GM19438 (cell line): ENCODE results near the gene UBE2F.
"Not testable (repeated sequence)": the region's sequence is repeated elsewhere in the genome, so short reads cannot be mapped to it uniquely, and the experiment has no call there.

Experiments used
- ATAC-seq: cut with Tn5 transposase; IDR thresholded peaks from one replicate; pipeline ENCODE4 v1.9.1; 2021; ENCODE audit warnings: low read depth; ENCODE audit not compliant: unreplicated experiment

The UBE2F gene

DNA sequence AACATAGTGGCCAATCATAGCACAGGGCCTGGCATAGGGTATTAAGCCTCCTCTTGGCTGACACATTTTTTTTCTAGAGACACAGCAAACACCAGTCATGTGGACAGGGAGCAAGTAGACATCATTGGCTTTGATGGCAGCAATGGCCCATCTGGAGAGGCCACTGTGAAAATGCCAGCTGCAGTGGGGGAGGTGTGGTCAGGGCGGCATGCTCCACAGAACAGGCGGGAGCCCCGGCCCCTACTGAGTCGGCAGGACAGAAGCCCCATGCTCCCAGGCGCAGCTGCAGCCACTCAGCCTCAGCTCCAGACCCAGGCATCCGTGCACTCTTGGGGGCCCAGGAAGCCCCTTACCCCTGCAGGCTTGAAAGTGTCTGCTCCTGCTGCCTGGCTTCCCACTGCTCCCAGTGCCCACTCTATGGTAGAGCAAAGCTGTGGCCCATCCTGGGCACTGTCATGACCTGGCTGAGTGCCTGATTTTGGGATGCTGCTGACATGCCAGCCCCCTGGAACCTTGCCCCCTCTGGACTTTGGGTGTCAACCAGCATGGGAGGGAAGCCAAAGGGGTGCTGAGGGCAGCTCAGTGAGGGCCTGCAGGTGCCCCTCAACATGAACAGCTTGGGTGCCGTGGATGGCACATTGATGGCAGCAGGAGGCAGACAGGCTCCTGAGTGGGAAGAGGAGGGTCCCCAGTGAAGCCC is 23.3 kb upstream of the UBE2F start:
- no peak for ATAC-seq

DNA sequence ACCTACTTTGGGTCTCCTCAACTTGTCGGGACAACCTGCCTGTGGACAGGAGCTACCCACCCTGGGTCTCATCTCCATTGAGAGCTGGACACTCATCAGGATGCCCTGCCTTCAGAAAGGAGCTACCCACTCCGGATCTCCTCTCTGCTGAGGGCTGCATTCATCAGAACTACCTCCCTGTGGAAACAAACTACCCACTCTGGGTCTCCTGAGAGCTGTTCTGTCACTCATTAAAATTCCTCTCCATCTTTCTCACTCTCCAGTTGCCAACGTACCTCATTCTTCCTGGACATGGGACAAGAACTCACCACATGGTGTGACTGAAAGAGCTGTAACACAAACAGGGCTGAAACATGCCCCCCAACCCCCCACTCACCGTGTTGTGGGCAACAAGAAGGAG is 22.5 kb upstream of the UBE2F start:
- ATAC-seq: no peak

DNA sequence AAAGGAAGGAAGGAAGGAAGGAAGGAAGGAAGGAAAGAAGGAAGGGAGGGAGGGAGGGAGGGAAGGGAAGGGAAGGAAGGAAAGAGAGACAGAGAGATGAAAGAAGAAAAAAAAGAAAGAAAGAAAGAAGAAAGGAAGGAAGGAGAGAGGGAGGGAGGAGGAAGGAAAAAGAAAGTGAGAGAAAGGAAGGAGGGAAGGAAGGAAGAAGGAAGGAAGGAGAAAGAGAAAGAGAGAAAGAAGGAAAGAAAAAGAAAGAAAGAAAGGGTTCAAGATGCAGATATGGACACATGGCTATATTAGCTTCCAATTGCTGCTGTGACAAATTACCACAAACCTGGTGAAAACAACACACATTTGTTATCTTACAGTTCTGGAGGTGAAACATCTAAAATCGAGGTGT is 20.4 kb upstream of the UBE2F start:
- ATAC-seq: no peak

DNA sequence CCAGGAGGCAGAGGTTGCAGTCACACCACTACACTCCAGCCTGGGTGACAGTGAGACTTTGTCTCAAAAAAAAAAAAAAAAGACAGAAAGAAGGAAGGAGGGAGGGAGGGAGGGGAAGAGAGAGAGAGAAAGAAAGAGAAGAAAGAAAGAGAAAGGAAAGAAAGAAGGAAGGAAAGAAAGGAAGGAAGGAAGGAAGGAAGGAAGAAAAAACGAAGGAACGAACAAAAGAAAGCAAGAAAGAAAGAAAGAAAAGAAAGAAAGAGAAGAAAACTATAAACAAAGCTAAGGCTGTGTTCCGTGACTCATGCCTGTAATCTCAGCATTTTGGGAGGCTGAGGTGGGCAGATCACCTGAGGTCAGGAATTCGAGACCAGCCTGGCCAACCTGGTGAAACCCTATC is 15.5 kb upstream of the UBE2F start:
- not testable (repeated sequence) for ATAC-seq

DNA sequence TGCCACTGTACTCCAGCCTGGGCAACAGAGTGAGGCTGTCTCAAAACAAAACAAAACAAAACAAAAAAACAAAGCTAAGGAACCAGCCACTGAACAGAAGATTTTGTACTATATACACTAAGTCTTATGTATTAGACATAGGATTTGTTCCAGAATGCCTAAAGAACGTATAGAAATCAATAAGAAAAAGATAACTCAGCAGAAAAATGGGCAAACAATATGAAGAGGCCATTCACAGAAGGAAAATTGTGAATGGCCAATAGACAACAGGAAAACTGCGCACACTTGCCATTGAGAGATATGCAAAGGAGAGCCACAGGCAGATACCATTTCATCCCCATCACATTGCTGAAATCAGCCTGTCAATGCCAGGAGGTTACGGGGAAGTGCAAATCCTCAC is 14.9 kb upstream of the UBE2F start:
- no peak for ATAC-seq

DNA sequence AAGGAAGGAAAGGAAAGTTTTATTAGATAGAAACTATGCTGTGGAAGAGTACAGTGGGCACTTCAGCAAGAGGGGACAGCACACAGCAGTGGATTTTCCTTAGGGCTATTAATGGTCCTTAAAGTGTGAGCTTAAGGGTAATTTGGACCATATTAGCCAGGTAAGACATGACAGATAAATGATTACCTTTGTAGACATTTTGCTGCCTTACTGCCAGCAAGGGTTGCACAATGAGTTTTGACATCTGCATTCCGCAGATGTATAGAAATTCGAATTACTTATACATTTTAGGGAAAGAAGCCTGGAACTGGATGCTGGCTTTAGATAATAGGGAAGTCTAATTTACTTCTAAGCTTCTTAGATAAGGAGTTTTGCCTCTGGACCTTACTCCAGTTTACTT is 14.0 kb upstream of the UBE2F start:
- ATAC-seq: no peak

DNA sequence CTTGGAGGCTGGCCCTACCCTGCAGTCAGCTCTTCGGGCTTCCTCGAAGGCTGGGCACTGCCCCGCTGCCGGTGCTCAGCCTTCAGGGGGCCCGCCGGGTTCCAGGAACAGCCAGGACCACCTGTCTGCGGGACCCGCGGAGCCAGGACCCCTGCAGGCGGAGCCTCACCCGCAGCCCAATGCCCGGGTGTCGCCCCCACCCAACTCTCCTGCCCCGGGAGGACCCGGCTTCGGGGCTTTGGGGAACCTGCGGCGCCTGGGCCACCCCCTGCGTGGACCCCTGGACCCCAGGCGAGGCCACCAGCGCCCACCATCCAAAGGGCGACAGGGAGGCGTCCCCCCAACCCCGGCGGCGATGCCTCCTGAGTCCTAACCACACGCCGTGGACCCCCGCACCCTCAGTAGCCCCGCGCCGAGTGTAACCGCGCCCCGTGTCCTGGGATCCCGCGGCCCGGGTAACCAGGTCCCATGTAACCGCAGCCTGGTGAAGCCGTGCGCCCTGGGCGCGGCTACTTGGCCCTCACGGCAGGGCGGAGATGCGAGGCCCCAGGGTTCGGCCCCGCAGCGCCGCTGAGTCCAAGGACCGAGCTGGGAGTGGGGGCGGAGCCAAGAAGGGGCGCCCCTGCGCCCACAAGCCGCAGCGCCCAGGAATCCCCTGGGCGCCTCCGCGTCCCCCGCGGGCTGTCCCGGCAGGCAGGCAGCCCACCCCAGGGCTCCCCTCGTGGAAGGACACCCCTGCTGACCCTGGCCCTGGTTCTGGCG is 11.0 kb upstream of the UBE2F start:
- no peak for ATAC-seq

DNA sequence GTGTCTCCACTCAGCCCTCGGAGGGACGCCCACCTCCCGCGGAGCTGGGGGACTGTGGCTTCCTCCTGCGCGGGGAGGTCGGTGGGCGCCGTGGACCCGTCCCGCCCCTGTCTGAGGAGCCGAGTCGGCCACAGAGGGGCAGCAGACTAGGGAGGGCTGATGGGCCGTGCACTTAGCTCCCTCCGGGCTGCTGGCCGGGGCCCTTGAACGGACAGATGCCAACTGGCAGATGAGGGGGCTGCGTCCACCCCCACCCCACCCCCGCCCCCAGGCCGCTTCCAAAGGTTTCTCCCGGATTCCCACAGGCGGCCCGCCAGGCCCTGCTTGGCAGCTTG is 10.4 kb upstream of the UBE2F start:
- no peak for ATAC-seq

DNA sequence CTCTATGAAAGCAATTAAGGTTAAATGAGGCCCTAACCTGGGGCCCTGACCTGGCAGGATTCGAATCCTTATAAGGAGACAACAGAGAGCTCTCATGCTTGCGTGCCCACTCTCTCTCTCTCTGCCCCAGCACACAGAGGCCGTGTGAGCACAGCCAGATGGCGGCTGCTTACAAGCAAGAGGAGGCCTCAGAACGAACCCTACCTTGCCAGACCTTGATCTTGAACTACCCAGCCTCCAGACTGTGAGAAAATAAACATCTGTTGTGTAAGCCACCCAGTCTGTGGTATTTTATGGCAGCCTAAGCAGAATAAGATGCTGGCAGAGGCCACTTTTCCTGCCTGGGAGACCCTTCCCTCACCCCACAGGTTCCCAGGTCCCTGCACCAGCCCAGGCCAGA is 5.2 kb upstream of the UBE2F start:
- ATAC-seq: no peak

DNA sequence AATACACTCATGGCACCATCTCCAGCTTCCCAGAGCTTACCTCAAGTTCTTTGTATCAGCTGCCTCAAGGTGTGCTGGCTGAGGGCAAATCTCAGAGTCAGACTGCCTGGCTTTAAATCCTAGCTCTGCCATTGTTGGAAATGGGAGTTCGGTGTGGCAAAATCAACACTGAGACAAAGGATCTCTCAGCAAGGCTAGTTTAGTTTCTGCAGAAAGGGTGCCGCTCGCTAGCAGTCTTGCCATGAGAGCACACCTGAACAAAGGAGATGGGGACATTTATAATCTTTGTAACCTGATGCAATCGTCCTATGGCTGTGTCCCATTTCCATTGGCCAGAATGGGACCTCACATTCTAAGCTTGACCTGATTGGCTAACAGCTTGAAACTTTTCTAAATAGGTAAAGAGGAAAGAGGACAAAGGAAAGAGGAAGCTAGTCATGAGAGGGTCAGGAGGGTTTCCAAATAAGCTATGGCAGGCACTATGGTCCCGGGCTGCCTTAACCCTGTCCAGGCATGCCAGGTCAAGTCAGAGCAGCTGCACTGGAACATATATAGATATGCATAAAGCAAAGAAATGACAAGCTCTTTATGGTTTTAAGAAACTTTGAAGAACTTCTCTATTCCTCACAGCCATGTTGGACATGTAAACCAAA is 4.3 kb upstream of the UBE2F start:
- no peak for ATAC-seq

DNA sequence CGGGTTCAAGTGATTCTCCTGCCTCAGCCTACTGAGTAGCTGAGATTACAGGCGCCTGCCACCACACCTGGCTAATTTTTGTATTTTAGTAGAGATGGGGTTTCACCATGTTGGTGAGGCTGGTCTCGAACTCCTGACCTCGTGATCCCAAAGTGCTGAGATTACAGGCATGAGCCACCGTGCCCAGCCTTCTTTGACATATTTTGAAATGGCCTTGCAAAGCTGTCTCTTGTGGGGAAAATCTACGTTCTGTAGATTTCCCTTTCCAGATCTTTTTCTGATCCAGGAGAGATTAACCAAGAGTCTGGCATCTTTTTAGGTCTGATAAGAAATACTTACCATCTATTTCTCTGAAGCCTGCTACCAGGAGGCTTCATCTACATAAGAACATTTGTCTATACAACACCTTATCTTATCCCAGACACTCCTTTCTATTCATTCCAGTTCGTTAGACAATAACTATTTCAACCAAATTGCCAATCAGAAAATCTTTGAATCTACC is 3.3 kb upstream of the UBE2F start:
- ATAC-seq: not testable (repeated sequence)

DNA sequence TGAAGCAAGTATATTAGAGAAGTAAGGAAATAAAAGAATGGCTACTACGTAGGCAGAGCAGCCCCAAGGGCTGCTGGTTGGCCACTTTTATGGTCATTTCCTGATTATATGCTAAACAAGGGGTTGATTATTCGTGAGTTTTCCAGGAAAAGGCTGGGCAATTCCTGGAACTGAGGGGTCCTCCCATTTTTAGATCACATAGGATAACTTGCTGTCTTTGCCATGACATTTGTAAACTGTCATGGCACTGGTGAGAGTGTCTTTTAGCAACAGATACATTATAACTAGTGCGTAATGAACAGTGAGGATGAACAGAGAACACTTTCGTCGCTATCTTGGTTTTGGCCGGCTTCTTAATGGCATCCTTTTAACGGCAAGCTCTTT is 2.6 kb upstream of the UBE2F start:
- no peak for ATAC-seq

DNA sequence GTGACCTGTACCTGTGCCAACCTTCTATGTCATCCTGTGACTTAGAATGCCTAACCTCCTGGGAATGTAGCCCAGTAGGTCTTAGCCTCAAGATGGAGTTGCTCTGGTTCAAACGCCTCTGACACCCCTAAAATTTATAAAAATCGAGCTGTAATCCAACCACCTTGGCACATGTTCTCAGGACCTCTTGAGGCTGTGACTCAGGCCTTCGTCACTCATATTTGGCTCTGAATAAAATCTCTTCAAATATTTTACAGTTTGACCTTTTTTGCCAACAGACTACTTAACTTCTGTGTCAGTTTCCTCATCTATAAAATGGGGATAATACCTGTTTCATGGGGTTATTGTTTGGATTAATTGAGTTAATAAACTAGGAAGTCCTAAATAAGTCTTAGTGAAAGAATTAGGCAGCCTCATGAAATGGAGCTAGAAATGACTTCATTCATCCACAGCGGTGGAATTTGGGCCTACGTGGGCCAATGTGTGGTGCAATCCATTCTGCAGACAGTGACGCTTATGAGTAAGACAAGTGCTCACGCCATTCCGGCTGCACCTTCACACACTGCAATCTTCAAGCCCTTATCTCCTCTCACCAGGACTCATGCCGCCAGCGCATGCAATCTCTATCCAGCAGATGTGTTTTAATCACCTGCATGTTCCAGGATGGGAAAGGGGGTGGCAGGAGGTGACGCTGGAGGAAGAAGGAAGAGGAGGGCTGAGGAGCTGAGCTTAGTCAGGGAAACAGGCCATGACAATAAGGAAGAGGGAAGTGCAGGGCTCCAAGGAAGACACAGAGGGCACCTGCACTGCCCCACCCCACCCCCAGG is 2.0 kb upstream of the UBE2F start:
- no peak for ATAC-seq

DNA sequence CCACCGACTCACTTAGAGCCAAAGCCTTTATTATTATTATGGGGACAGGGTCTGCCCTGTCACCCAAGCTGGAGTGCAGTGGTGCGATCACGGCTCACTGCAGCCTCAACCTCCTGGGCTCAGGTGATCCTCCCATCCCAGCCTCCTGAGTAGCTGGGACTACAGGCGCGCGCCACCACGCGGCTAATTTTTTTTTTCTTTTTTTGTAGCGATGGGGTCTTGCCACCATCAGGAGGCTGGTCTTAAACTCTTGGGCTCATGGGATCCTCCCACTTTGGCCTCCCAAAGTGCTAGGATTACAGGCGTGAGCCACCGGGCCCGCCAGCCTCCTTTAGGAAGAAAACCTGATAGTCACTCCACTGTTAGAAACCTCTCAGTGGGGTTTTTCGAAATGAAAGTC is 970 bp upstream of the UBE2F start:
- not testable (repeated sequence) for ATAC-seq

DNA sequence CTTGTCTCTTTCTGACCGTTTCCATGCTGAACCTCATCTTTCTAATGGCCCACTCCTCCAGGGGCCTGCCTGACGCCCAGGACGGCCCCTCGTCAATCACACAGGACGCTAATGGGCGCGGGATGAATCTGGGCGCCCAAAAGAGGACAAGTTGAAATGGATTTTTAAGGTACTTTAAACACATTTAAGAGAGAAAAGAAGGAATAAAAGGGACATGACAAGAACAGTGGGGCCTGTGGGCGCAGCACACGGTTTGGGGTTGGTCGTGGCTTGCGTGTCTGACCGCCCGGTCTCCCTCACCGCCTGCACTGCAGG is 607 bp upstream of the UBE2F start:
- peak; percentile 30 for ATAC-seq

DNA sequence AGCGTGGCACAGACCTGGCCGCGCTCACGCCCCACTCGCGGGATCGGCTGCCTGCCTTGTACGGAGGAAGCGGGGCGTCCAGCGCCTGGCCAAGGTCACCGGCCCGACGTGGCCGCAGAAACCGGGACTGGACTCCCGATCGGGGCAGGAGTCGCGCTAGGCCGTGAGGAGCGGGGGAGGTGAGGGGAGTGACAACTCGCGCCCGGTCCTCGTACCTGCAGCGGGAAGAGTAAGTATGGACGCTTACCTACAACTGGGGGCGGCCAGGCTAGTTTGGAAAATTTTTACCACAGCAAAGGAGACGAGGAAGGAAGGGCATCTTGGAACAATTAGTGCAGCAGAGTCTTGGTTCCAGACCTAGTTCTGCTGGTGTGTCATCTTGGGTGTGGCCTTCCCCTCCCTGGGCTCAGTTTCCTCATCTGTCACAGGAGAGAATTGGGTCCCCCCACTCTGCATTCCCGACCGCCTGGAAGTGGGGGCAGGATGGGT is 693 bp downstream of the UBE2F start:
- no peak for ATAC-seq

DNA sequence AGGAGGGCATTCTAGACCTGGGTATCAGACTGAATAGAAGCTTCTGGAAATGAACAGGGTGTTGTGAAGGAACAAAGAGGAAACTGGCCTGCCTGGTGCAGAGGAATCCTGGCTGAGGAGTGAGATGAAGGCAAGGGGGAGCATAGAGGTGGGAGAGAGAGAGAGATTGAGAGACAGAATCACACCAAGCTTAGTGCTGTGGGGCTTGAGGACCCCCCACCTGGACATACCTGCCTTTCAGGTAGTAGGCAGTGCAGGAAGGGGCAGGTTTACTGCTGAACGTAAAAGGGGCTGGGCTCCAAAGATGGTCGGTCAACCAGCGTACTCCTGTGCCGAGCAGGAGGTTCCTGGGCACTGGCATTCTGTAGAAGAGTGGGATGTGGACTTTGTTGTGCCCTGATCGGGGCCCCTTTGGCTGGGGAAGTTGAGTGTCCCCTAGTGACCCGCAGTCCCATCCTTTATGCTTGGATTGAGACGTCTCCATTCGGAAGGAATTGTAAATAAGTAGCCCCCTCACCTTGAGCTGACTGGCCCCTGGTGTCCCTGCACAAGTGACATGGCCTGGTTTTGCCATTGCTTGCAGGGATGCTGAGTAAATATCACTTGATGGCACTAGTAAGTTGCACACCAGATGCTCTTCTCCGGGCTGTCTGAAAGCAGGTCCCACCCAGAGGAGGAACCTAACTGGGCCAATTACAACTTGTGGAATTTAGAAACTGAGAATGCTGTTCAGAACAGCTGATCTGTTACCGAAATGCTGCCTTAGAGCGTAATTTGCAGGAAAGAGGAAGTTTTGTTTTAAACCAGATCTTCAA is 1.4 kb downstream of the UBE2F start:
- ATAC-seq: no peak

DNA sequence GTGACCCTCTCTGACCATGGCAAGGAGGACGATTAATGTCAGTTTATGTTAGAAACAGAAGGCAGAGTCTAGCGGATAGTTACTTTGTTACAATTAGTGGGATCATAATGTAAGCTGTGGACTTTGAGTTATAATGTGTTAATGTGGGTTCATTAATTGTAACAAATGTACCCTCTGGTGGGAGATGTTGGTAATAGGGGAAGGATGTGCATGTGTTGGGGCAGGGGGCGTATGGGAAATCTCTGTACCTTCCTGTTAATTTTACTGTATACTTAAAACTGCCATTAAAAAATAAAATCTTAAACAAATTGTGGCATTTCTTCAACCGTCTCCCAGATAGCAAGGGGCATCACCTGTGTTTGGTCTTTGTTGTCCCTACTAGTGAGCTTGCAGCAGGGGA is 4.8 kb downstream of the UBE2F start:
- ATAC-seq: no peak

DNA sequence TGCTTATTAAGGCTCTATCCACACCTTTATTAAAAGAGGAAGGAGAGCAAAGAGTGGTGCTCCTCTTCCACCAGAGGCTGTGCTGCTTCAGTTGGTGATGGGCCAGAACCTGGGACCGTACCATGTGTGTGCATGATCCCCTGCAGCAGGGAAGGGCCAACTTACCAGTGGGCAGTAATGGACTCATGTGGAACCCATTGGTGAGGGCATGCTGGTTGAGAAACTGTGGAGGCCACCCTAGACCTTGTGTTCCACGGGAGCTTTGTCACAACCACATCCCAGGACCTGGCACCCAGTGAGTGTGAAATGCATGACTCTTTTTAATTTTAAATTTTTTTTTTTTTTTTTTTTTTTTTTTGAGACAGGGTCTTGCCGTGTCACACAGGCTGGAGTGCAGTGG is 5.4 kb downstream of the UBE2F start:
- no peak for ATAC-seq

DNA sequence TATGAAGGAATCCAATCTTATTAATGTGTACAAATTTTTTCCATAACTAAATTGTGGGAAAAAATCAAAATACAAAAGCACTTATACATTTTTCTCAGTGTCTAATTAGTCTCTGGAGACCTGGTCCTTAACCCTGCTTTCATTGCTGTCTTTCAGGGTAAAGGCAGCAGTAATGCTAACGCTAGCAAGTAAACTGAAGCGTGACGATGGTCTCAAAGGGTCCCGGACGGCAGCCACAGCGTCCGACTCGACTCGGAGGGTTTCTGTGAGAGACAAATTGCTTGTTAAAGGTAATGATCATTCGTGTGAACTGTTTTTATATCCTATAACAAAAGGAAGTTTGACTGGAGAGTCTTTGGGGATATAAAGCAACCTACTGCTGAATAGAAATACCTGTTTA is 6.1 kb downstream of the UBE2F start:
- ATAC-seq: no peak
